Purkinje cell (primary cell): ENCODE data around the gene G3BP1. TPM values are rescaled to one million over a fixed set of nuclear protein-coding genes. Genes with fewer than 3 reads are reported as not detected.

Experiments
- polyA plus RNA-seq: library from polyadenylated mRNA; unstranded; fragments of >200 nt; fragmentation: Nextera tagmentation; gene quantifications from 2 replicates; pipeline ENCODE4 v1.2.1, GENCODE V29; 2014

The G3BP1 gene
- polyA plus RNA-seq = 31.8 and 40.6 TPM in 2 replicates

GRCh38 chr5:151771259-151772028 is at the start of gene G3BP1:
TSS of gene G3BP1 (plus strand) at chr5:151771954. CDS start at chr5:151786621, 14,667 bp downstream.

GRCh38 chr5:151758430-151759241 is 13.1 kb upstream of the G3BP1 start, which contains the start of gene ATOX1:
TSS of gene ATOX1 (minus strand) at chr5:151758631. CDS start at chr5:151758551, 80 bp downstream.

Other genes starting within 250 kb of the G3BP1 start
- 0.52 and 0.83 TPM in 2 replicates for gene FAT2, start 180.6 kb upstream of the G3BP1 start, polyA plus RNA-seq
- gene SPARC, start 85.0 kb upstream of the G3BP1 start, polyA plus RNA-seq = 35.7 and 37.1 TPM in 2 replicates
- gene ATOX1, start 13.3 kb upstream of the G3BP1 start, polyA plus RNA-seq = 348 and 419 TPM in 2 replicates
- 0.35 TPM in 1 of 2 replicates, not detected in the other for gene GLRA1, start 152.9 kb downstream of the G3BP1 start, polyA plus RNA-seq